ENCODE results near the gene TAS1R3.

TAS1R3 gene

GRCh38 chr1:1324524-1325287 lies 6.4 kb upstream of the TAS1R3 start, which contains the start of the genes CPTP and INTS11:
CPTP (plus strand) TSS chr1:1324802; CDS start chr1:1326911, 2,109 bp downstream.
INTS11 (minus strand) TSS chr1:1324660; CDS start chr1:1324608, 52 bp downstream.
- DNase-seq, result peak; percentile 98

DNA sequence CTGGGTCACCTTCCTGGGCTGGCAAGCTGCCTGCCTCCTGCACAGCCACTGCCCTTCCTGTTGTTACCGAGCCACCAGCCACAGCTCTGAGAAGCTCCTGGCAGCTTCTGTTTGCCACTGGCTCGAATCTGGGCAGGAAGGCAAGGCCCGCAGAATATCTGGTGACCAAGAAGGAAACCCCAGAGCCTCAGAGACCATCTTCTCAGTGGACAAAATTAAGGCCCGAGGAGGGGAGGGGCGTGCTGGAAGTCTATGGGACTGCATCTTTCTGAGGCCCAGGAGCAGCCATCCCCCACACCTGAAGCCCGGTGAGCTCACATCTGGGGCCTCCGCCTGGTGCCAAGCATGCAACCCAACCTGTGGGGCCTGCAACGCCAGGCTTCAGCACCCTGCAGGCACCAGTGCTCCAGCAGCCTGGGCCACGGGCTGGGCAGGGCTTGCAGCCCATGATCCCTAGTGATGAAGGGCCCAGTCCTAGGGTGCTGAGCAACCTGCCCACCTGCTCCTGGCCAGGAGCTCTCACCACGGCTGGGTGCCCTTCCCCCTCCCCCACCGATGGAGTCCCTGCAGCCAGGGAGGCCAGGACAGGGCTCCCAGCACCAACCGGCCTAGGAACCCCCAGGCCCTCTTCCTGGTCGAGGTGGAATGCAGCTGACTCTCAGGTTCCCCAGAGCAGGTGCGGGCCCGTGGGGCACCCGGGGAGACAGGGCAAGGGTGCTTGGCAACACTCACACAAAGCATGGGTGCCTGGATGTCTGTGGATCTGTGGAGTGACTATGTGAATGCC lies 5.6 kb upstream of the TAS1R3 start:
- DNase-seq, result no peak

DNA sequence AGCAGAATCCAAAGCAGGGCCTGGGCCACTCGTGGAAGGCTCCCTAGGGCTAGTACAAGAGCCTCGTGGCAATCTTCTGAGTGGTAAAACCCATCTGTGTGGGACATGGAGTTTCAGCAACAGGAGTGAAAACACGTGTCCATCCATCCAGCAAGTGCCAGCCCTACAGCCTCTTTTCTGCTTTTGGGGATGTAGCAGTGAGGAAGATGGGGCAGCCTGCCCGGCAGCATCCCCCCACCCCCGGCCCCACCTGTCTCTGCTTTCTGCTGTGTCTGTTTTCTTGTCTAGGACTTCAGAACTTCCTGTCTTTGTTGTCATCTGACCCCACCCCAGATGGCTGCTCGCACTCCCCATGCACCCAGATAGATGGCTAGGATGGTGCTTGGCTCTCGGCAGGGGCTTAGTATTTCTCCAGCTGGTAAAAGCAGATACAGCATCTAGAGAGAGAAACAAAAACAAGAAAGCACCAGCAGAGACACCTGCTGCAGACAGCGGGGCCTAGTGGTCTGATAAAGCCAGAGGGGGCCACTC lies 4.9 kb upstream of the TAS1R3 start:
- no peak for DNase-seq

GRCh38 chr1:1327291-1327690 lies 3.8 kb upstream of the TAS1R3 start:
- no peak for DNase-seq

- DNase-seq, result no peak
These were observed 2.8 kb upstream of the TAS1R3 start for GRCh38 chr1:1328254-1328653.

DNA sequence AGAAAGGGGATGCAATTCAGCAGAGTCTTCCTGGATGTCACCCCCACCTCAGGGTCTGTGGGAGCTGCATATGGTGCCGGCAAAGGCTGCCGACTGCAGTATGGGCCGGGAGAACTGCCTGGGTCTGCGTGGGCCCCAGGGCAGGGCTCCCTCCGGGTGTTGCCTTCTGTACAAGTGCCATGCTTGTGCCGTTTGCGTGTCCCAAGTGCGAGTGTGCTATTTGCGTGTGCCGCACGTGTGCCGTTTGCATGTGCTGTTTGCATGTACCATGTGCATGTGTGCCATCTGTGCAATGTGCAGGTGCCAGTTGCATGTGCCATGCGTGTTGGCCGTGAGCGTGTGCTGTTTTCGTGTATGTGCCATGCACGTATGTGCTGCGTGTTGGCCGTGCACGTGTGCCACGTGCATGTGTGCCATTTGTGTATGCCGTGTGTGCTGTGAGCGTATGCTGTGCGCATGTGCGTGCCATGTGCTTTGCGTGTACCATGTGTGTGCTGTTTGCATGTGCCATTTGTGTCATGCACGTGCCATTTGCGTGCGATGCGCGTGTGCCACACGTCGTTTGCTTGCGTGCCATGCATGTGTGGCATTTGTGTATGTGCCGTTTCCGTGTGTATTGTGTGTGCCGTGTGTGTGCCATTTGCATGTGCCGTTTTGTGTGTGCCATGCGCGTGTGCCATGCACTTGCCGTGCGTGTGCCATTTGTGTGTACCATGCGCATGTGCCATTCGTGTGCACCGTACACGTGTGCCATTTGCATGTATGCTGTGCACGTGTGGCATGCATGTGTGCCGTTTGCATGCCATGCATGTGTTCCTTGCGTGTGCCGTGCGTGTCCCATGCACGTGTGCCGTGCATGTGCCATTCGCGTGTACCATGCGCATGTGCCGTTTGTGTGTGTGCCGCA lies 1.5 kb upstream of the TAS1R3 start:
- no peak for DNase-seq

DNA sequence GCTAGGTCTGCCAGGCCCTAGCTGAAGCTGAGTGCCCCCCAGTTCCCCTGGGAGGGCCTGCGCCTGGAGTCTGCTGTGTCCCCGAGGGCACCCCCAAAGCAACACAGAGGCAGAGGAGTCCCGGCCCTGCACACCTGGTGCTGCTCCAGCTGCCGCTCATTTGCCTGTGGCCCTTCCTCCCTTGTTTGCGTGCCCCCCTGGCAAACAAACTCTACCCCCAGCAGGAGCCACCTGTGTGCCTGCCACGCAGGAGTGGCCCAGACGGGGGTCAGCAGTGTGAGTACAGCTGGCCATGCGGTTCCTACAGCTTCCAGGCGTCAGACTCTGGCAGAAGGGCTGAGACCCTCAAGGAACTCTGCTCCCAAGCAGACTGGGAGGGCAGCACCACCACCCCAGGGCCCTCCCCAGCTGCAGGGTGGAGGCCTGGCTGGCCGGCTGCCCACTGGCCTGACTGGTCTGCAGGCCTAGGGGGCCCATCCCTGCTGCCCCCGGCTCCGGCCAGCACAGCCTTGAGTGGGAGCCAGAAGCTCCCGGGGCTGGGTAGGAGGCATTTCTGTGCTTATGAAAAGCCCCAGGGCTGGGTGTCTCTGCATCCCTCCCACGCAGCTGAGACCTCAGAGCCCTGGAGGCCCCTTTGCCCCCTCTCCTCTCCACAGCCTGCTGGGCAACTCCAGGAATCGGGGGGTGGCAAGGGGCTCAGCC lies 563 bp upstream of the TAS1R3 start:
- DNase-seq, result no peak

- no peak for DNase-seq
These were observed 1.1 kb downstream of the TAS1R3 start for GRCh38 chr1:1332031-1332755.

DNA sequence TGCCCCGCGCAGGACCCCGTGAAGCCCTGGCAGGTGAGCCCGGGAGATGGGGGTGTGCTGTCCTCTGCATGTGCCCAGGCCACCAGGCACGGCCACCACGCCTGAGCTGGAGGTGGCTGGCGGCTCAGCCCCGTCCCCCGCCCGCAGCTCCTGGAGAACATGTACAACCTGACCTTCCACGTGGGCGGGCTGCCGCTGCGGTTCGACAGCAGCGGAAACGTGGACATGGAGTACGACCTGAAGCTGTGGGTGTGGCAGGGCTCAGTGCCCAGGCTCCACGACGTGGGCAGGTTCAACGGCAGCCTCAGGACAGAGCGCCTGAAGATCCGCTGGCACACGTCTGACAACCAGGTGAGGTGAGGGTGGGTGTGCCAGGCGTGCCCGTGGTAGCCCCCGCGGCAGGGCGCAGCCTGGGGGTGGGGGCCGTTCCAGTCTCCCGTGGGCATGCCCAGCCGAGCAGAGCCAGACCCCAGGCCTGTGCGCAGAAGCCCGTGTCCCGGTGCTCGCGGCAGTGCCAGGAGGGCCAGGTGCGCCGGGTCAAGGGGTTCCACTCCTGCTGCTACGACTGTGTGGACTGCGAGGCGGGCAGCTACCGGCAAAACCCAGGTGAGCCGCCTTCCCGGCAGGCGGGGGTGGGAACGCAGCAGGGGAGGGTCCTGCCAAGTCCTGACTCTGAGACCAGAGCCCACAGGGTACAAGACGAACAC lies 1.8 kb downstream of the TAS1R3 start:
- DNase-seq, result no peak

GRCh38 chr1:1333551-1334241 lies 2.6 kb downstream of the TAS1R3 start:
- DNase-seq, result no peak

DNA sequence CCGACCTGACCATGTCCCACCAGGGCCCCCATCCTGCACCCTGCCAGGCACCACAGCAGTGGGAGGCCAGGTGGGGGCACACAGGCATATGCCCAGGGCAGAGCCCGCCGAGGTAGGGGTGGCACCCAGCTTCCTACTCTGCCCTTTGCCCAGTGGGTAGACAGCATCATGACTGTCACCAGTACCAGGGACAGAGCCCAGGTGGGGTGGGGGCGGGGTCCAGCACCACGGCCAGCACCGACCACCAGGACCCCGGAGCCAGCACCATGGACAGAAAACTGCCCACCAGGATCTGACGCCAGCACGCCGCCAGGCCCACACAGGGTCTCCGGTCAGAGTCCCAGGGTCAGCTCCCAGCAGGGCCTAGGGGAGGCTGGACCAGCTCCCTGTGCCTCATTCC lies 3.8 kb downstream of the TAS1R3 start:
- DNase-seq, result no peak

GRCh38 chr1:1335283-1335682 lies 4.2 kb downstream of the TAS1R3 start:
- no peak for DNase-seq

DNA sequence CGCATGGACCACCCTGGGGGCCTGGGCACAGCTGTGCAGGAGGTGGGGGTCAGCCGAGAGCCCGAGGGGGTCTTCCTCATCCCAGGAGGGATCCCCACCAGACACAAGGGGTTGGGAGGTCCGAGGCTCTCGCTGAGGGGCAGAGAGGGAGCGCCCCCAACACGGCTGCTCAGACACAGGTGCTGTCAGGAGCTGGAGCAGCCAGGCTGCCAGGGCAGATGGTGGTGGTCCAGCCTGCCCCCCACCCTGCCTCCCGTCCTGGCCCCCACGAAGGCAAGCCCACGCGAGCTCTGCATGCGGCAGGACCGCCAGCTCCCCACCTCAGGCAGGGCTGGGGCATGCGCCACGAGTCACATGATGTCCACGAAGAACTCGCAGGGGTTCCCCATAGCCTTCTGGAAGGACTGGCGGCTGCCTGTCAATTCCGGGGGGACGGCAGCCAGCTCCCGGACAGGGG lies 4.7 kb downstream of the TAS1R3 start:
- no peak for DNase-seq

- DNase-seq, result no peak
These were observed 5.4 kb downstream of the TAS1R3 start for GRCh38 chr1:1336446-1336845.

GRCh38 chr1:1336931-1337792 lies 6.1 kb downstream of the TAS1R3 start:
- DNase-seq, result no peak

- peak; percentile 79 for DNase-seq
These were observed 6.7 kb downstream of the TAS1R3 start for GRCh38 chr1:1337793-1338147.

DNA sequence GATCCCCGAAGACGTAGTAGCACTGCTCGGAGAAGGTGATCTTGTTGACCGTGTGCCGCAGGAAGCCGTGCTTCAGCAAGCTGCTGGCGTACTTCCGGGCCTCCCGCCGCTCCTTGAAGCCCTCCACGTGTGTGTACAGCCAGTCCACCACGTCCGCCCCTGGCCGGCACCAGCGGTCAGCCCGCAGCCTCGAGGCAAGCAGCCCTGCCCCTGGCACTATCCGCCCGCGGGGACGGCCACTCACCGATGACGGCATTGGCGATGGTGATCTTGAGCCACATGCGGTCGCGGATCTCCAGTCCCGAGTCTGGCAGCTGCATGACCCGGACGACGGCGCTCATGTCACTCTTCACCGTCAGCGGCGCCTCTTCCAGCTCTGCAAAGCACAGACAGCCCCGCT lies 7.2 kb downstream of the TAS1R3 start:
- no peak for DNase-seq

DNA sequence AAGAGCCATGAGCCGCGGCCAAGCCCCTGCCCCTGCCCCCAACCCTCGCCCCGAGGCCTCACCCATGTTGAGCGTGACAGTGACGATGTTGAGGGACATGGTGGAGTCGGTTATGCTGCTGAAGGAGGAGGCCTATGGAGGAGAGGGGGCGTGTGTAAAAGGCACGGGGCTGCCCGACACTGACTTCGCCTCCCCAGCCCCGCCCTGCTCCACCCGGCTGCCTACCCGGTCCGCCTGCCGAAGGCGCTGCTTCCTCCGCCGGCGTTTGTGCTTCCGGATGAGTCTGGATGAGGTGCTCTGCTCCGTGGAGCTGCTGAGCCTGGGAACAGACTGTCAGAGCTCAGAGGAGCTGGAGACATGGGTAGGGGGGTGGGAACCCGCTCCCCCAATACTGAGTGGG lies 9.1 kb downstream of the TAS1R3 start:
- DNase-seq, result no peak
